ENCODE measurements around the gene NFKB2.

The NFKB2 gene

GRCh38 chr10:102395400-102396316 lies at the start of gene NFKB2:
Gene NFKB2 (plus strand): TSS chr10:102395705. CDS start chr10:102395960, 255 bp downstream.
- DNase-seq: peak; percentile 61

GRCh38 chr10:102347236-102347828 lies 48.2 kb upstream of the NFKB2 start:
- DNase-seq: no peak

- DNase-seq: no peak
Observed at GRCh38 chr10:102352066-102352715, 43.3 kb upstream of the NFKB2 start.

- no peak for DNase-seq
Observed at GRCh38 chr10:102354451-102354850, 41.1 kb upstream of the NFKB2 start.

- no peak for DNase-seq
Observed at GRCh38 chr10:102358712-102359382, 36.7 kb upstream of the NFKB2 start.

GRCh38 chr10:102367441-102367840 lies 28.1 kb upstream of the NFKB2 start:
- DNase-seq: no peak

- no peak for DNase-seq
Observed at GRCh38 chr10:102368077-102368476, 27.4 kb upstream of the NFKB2 start.

- DNase-seq: no peak
Observed at GRCh38 chr10:102371295-102371694, 24.2 kb upstream of the NFKB2 start.

- no peak for DNase-seq
Observed at GRCh38 chr10:102375250-102375649, 20.3 kb upstream of the NFKB2 start.

GRCh38 chr10:102375867-102376266 lies 19.6 kb upstream of the NFKB2 start:
- no peak for DNase-seq

- DNase-seq: no peak
Observed at GRCh38 chr10:102376901-102377300, 18.6 kb upstream of the NFKB2 start.

- no peak for DNase-seq
Observed at GRCh38 chr10:102379383-102379782, 16.1 kb upstream of the NFKB2 start.

GRCh38 chr10:102381983-102382382 lies 13.5 kb upstream of the NFKB2 start:
- no peak for DNase-seq

GRCh38 chr10:102382871-102383270 lies 12.6 kb upstream of the NFKB2 start:
- no peak for DNase-seq

GRCh38 chr10:102384053-102384452 lies 11.5 kb upstream of the NFKB2 start:
- DNase-seq: no peak

GRCh38 chr10:102384606-102385429 lies 10.7 kb upstream of the NFKB2 start:
- DNase-seq: no peak

- no peak for DNase-seq
Observed at GRCh38 chr10:102389894-102390293, 5.6 kb upstream of the NFKB2 start.

- DNase-seq: no peak
Observed at GRCh38 chr10:102392306-102392705, 3.2 kb upstream of the NFKB2 start.

- no peak for DNase-seq
Observed at GRCh38 chr10:102393411-102394078, 2.0 kb upstream of the NFKB2 start.

- peak; percentile 88 for DNase-seq
Observed at GRCh38 chr10:102394079-102394800, 1.3 kb upstream of the NFKB2 start.
